DLD1 (cell line): ENCODE data around the gene MINDY4.
"Not testable (repeated sequence)": the region's sequence is repeated elsewhere in the genome, so short reads cannot be mapped to it uniquely, and the experiment has no call there.

Experiments
- in situ Hi-C: cut with HindIII; loops from 2 replicates; pipeline ENCODE4 v1.10.0; 2017; ENCODE audit warnings: low sequenced_read_pairs

Gene MINDY4

DNA sequence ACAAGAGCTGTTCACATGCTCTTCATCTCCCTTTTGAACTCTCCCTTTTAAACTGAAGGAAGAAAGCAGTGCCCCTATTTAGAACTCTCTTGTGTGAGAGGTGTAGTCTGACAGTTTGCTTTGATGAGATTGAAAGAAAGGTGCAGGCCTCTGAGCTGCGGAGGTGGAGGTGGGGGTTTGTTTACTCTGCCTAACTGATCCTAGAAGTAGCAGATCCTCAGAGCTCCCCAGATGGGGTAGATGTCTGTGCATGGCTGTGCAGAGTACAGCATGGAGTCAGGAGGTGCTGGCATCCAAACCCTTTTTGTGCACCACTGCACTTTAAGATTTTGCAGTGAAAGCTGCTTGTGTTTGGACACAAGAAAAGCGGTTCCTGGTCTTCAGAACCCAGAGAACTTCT, 58.3 kb downstream of the MINDY4 start:
- in situ Hi-C loops = no loop called here

DNA sequence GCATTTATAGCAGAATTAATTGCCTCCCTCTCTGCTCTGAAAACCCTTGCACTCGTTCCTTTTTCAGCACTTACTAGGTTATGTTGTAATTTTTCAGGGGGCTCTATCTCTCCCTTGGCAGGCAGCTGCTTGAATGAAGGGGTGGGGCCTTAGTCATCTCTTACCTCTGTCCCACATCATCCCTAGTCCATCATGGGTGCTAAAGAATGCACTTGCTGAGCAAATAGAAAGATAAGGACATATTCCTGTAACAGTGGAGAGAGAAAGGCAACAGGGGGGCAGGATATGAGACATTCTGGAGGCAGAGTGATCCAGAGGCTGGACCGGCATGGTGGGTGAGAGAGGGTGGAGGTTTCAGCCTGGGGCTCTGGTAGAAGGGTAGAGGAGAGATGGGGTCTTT, 60.0 kb downstream of the MINDY4 start:
- in situ Hi-C loops = no loop called here

DNA sequence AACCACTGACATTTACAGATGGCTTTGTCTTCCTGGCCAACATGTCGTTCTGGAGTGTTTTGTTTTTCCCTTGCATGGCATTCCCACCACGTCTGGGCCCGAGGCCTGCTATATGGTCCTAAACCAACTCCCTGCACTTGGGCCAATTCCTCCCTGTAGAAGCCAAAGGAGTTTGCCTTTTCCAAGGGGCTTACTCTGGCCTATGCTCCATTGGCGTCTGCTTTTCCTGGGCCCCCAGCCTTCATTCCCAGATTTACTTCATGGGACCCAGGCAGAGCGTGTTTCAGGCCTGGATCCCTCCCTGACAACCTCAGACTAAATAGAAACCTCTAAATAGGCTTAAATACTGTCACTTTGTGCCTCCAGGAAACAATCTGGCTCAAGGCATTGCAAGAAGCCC, 60.7 kb downstream of the MINDY4 start:
- in situ Hi-C loops = no loop called here

DNA sequence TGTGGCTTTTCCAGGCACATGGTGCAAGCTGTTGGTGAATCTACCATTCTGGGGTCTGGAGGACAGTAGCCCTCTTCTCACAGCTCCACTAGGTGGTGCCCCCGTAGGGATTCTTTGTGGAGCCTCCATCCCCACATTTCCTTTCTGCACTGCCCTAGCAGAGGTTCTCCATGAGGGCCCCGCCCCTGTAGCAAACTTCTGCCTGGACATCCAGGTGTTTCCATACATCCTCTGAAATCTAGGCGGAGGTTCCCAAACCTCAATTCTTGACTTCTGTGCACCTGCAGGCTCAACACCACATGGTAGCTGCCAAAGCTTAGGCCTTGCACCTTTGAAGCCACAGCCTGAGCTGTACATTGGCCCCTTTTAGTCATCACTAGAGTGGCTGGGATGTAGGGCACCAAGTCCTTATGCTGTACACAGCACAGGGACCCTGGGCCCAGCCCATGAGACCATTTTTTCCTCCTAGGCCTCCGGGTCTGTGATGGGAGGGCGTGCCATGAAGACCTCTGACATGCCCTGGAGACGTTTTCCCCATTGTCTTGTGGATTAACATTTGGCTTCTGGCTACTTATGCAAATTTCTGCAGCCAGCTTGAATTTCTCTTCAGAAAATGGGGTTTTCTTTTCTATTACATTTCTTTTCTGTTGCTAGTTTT, 62.9 kb downstream of the MINDY4 start:
- in situ Hi-C loops = not testable (repeated sequence)

DNA sequence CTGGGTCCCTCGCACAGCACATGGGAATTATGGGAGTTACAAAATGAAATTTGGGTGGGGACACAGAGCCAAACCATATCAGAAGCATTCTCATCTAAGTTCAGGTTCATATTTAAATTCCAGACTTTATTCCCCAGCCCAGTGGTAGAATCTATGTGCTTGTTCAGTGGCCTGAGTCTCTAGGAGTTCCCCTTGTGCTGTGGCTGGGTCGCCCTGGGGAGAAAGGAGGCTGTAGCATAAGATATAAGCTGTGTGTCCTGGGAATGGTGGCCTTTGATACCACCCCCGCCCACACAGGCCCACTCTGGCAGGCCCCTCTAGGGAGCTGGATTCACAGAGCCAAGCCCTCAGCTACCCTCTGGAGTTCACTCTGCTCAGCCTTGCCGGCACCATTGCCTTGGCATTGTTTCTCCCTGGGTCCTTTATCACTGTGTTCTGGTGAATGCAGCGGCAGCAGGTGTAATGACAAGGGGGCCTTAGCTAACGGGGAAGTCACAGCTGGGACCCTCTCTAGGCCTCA, 64.2 kb downstream of the MINDY4 start:
- in situ Hi-C loops = no loop called here

DNA sequence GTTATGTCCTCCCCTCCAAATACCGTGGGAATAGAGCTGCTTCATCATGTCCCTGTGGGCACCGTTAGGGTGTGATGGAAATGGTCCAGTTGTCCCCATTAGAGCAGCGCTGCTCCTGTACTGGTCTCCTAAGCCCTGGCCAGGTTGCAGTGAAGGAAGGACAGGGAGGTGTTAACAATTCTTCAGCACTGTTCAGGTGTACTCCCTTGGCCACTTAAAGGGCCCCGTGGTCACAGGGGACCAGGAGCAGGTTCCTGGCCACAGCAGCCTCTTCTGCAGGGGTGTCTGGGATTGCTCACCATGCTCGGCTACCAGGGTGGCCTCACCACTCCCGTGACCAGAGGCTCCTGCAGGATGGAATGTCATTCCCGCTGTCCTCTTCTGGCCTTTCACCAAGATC, 65.8 kb downstream of the MINDY4 start:
- in situ Hi-C loops = no loop called here

DNA sequence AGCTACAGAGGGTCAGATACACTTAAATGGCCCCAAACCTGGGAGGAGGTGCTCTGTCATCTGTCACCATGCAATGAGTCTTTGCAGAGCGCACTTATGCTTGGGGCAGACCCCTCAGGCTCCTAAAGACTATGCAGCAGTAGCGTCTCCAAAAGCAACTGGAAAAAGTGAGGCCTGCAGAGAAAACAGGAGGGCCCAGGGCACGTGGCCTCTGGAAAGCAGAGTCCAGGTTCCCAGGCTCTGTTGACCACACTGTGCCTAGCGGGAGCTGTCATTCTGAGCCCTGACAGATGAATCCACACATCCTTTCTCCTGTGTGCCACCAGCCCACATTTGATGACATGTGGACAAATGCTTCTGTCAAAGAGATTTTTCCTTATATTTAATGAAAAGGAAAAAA, 66.4 kb downstream of the MINDY4 start:
- in situ Hi-C loops = no loop called here

DNA sequence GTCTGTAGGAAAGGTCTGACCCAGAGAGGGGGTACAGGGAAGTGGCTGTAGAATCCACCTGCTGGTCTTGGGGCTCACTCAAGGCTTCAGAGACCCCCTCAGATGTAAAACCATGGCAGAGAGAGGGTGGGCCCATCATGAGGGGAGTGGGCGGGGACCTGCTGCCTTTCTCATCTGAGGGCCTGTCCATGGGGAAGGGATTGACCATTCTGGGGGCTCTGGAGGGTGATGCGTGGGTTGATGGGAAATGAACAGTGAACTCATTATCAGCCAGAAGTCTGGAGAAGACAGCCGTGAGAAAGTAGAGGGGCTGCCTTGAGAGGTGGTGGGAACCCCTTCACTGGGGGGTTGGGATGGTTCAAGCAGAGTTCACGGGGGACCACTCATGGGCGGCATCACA, 66.8 kb downstream of the MINDY4 start:
- in situ Hi-C loops = no loop called here

DNA sequence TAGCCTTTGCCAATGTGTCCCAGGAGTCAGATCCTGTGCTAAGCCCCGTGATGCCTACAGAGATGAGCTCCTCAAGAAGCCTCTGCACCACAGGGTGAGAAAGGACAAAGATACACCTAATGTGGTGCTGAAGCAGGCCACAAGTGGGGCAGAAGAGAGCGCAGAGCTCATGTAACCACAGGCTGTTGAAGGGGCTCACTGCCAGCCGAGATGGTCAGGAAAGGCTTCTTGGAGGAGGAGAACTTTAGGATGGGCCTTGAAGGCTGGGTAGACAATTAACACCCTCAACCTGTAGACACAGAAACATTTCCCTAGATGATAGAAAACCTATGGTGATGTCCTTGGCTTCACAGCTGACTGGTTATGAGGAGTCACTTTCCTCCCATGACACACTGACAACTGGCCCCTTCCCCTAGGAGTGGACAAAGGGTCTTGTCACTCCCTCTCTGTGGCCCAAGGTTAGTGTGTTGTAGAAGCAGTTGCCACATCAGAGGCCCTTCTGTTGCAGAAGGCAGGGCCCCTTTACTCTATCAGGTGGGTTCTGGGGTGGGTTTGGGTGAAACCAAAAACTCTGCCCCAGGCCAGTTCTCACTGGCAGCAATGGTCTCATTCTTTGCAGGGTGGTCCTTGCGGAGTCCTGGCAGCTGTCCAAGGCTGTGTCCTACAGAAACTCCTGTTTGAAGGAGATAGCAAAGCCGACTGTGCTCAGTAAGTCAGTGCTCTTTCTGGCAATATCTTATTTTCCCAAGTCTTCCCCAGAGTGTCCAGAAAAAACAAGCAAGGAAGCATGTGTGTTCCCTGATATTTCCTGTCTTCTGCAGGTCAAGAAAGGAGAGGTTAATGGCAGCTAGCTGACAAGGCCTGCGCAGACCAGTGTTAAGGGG, 69.2 kb downstream of the MINDY4 start:
- in situ Hi-C loops = no loop called here

DNA sequence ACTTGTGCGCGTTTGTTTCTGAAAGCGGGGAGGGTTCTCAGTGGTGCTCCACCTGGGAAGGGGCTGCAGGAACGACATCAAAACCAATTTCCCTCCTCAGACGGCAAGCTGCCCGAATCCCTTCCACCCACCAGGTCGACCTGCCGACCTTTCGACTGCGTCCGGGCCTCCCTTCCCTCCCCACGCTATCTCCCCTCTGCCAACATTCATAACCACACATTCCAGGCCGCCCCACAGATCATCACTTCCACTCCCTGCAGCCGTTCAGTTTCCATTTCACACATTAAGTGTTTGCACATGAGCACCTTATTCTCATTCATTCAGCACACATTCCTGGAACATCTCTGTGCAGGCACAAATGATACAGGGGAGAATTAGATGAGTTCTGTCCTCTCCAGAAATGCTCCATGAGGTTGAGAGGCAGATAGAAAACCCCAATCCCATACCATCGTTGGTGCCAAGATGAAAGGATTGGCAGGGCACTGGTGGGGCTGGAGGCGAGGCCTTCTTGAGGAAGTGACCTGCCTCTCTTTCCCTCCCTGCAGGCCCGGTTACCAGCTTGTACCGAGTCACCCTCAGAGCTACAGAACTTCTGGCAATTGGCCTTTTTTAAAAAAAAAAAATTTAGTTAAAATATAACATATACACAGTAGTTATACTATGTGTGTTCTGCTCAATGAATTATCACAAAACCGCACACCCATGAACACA, 70.0 kb downstream of the MINDY4 start:
- in situ Hi-C loops = no loop called here

DNA sequence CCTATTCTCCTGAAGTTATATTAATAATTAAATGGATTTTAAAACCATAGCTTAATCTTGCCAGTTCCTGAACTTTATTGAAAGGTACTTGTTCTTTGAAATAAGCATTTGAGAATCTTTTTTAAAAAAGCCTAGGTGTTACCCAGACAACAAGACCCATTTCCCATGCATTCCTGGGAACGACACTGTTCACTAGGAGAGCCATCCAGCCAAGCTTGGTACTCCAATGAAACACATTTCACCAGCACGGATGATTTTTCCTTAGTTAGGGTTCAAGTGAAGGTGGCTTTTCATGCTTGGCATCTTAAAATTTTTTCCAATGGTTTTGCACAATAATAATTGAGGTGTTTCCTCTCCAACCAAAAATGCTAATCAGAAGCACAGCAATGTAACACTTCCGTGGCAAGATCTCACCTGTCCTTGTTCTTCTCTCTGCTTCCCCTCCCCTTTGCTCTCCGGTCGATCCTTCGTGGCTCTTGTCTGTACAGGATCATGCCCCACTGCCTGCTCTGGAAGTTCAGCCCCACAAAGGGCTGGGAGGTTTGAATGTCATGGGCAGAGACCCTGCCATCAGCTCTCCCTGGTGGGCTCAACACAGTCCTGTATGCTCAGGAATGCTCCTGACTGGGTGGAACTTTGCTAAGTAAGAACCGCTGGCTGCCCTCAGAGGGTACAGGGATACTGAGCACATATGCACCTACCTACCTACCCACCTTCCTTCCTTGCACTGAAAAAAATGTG, 70.8 kb downstream of the MINDY4 start:
- in situ Hi-C loops = no loop called here

DNA sequence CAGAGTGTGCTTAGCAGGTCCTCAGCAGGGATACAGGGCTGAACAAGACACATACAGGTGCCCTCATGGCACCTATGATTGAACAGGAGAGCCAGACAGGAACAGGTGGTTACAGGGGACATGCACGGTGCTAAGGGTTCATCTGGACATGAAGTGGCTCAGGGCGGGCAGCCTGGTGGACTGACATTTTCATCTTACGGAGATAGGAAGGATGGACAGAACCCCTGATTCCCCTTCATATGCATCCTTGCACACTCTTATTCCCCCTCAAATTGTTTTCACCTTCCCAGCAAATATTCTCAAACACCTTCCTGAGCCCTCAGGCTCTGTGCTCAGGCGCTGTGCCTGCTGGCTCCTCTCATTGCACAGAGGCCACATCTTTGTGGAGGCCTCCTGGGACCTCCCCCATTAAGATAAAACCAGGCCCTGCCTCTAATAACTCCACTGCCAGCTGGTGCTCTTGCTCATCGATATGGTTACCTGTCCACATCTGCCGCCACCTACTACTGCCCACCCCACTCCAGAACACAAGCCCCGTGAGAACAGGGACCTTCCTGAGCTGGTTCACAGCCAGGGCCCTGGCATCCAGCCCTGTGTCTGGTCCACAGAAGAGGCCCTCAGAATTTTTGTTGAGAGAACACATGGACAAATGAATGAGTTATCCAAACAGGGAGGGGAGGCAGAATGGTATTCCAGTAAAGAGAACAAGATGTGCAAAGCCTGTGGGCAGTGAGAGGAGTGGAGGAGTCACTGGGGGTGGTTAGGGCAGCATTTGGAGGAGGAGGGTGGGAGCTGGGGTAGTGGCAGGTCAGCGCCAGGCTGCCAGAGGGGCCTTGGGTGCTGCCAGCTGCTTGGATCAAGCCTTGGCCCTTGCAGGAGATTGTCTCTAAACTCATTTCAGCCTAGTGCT, 71.6 kb downstream of the MINDY4 start:
- in situ Hi-C loops = no loop called here

DNA sequence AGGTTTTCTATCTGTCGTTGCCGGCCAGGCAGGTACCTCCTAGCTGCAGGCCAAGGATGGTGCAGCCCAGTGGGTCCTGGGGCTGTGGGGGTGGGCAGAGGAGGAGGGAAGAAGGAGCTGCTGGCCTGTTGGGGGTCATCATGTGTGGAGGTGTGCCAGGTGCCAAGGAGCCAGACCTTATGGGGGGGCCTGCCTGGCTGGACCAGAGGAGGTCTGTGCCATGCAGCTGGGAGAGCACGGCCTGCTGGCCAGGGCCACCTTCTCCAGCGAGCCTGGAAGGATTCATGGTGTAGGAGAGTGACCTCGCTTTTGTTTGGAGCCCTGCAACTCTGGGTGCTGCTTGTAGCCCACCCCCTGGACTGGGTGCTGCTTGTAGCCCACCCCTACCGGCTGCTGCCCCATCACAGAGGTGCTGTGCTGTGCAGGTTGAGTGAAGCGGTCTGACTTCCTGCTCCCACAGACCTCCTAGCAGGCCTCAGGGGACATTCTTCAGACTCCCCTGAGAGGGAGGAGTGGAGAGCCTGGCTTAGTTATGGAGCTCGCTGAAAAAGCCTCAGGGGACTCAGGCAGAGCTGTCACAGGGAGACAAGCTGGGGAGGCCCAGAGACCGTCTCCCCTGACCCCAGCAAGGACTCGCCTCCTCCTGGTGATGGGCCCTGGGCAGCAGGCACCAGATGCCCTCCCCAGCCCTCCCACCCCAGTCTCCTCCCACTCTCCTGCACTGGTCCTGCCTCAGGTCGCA, 72.7 kb downstream of the MINDY4 start:
- in situ Hi-C loops = no loop called here

DNA sequence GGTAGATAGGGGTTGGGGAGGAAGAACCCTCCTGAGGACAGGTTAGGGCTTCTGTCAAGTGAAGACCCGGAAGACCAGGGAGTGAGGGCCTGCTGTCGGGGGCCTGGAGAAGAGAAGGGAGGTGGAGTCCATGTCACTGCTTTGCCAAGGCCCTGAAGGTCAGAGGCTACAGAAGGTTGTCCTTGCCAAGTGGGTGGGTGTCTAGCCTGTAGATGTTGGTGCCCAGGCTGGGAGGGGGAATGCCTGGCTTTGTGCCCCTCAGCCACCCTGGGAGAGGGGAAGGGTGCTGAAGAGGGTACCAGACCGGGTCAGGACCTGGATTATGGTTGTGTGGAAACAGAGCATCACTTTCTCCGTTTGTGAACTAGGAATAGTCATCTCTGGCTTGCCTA, 73.3 kb downstream of the MINDY4 start:
- in situ Hi-C loops = no loop called here

DNA sequence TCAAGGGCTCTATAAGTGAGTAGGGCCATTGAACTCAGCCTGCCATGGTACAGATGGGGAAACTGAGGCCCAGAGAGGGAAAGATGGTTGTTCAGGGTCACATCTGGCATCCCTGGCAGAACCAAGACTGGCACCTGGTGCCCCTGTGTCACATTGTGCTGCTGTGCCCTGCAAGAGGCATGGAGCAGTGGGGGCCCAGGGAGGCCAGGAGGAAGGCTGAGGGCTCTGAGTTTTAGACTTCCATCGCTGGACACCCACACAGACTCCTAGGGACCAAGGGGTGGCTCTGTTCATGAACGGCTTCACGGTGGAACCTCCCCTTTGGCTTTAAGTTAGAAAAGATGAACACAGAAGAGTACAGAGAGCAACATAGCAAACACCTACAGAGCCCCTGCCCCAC, 73.7 kb downstream of the MINDY4 start:
- in situ Hi-C loops = no loop called here

DNA sequence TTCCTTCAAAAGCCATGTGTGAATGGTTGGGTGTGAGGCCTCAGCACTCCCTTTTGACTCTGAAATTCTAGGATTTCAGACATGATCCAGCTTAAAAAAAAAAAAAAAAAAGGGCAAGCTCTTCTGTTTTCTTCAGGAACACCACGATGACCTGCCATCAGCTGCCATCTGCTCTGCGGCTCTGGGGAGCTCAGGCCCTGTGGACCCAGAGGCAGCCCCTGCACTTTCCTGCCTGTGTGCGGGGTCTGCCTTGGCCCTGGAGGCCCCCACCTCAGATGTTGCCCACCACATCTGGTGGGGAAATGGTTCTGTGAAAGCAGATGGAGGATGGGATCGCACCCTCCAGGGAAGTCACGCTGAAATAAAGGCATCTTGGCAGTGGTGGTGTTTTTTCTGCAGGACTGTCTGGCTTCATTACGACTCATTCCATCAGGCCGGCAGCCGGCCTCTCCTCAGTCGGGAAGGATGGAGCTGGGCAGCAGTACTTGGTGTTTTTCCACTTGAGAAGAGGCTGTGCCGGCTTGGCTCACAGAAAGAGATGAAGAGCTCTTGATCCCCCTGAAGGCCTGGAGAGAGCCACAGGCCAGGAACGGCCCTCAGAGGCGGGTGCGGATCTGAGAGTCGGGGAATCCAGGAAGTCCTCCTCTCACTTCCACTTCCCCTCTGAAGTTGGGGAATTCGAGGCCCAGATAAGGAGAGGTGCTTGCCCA, 74.4 kb downstream of the MINDY4 start:
- in situ Hi-C loops = no loop called here

DNA sequence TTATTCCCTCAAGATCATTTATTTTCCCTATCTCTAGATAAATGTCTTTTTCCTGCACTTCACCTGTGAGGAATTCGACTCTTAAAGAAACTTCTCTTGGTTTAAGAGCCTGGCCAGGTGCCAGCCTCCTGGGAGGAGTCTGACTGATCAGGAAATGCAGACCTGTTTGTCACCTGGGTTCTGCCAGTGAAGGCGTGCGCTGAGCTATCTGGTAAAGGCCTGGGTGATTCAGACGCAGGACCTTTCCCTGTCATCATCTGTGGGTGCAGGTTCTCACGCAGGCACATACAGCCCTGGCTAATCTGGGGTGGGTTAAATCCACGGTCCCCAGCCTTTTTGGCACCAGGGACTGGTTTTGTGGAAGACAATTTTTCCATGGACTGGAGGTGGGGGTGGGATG, 75.2 kb downstream of the MINDY4 start:
- in situ Hi-C loops = no loop called here

DNA sequence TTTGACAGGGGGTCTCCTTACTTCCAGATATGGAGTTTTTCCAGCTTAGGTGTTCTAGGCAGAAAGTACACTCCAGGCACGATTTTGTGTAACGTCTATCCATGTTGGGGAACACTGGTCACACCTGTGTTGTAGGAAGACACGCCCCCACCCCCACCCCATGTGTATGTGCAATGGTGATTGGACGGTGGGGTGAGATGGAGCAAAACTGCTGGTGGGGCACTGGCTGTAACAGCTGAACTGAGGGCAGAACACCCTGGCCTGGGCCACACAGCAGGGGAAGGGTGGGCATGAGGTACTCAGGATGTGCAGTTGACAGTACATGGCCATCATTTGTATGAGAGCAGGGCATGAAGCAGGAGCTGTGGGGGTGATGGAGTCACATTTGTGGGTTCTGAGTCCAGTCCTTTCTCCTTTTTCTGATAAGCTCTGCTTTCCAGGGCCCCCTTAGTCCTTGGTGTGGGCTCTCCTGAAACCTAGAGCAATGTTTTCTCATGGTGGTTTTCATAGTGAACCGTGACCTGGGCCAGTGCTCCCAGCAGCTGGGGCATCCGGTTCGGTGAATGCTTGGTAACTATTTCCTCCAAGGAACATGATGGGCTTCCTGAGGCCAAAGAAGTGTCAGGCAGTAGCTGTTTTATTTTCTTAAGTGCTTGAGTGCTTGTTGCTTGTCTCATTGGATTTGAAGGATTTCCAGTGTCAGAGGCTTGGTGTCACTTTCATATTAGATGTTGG, 77.1 kb downstream of the MINDY4 start:
- in situ Hi-C loops = no loop called here
